Pancreas (tissue), 10 donors: ENCODE measurements around the gene PRPF19. TPM values are rescaled to one million over a fixed set of nuclear protein-coding genes. Genes with fewer than 3 reads are reported as not detected.

Source experiments
- ATAC-seq, 4 donors: fragments of 200-7000 bp; cut with Tn5 transposase; one replicate each; pipeline versions ENCODE4 v1.8.0 to v1.9.1; 2020; ENCODE audit warnings: mild to moderate bottlenecking in 4 of 4, moderate library complexity in 4 of 4
- DNase-seq, 6 donors: peaks; one replicate each; pipeline ENCODE4 v3.0.0-alpha.2; 2020
- FAIRE-seq: peaks from 2 replicates; lab custom pipeline; 2012; peaks lifted over from hg19 to GRCh38; lab: Jason Lieb, UNC
- H3K27ac ChIP-seq, 4 donors: fragments of 200-600 bp; sonication (generic); 1 replicate in 3 of 4; 2 replicates in 1 of 4; pipeline versions ENCODE4 v1.5.0 to v1.8.0; 2020
- H3K27me3 ChIP-seq, 4 donors: fragments of 200-600 bp; one replicate each; pipeline ENCODE4 v1.8.0; 2021
- H3K36me3 ChIP-seq, 3 donors: fragments of 200-600 bp; sonication (generic) in 1 of 3; one replicate each; pipeline versions ENCODE4 v1.5.0 to v1.8.0; 2020 to 2021
- H3K4me1 ChIP-seq, 3 donors: fragments of 200-600 bp; one replicate each; pipeline ENCODE4 v1.8.0; 2021
- H3K4me3 ChIP-seq, 4 donors: fragments of 200-600 bp; sonication (generic) in 2 of 4; one replicate each; pipeline versions ENCODE4 v1.5.0 to v1.8.0; 2020 to 2021
- H3K9me3 ChIP-seq, 4 donors: fragments of 200-600 bp; one replicate each; pipeline ENCODE4 v1.8.0; 2021
- WGBS, 2 donors: extraction: QIAGEN DNeasy Blood & Tissue Kit; methylation state at CpG; one replicate each; pipeline ENCODE4 v1.1.7; 2013; 5-methylcytosine and 5-hydroxymethylcytosine counted together
- intact Hi-C, 3 donors: fragments of 100-400 bp; cut with DNase I; formaldehyde crosslinking; loops; one replicate each; pipeline versions ENCODE4 v1.11.1 to v1.14.2; 2022
- polyA plus RNA-seq, 2 donors: library from polyadenylated mRNA; stranded (reverse); fragments of 200-250 nt; gene quantifications; one replicate each; pipeline ENCODE4 v1.2.3, GENCODE V29; 2013
- total RNA-seq, 6 donors: library from RNA; stranded (reverse); fragmentation: NEBNext Ultra II Directional in 4 of 6; extraction: Animal tissue kit (Norgen Biotek cat#: 25700) in 4 of 6; gene quantifications; one replicate each; pipeline versions ENCODE4 v1.2.1 to v1.2.4, GENCODE V29; 2021 to 2023
- TF ChIP-seq, protein P1 (sequence below), 4 donors: fragments of 200-600 bp; sonication (generic) in 3 of 4; IDR thresholded peaks; one replicate each; pipeline versions ENCODE4 v1.5.0 to v1.8.0; 2021; ENCODE audit warnings: antibody characterized with exemption in 4 of 4
- donor health status: healthy with polysubstance abuse.
- donor health status: DM: no; HTN: no; CAD: no; lungs with moderate emphysema.
- donor health status: DM: no; HTN: no; CAD: no.
- donor health status: control.
- donor health status: control.
- donor health status: Bipolar disorder and iron deficiency.
- donor health status: DM: yes; HTN: yes; CAD: no.
- donor health status: DM: no; HTN: no; CAD: no.
- donor health status: DM: no; HTN: no; CAD: no.
- donor health status: DM: yes; HTN: yes; CAD: no.

Gene PRPF19
- total and polyA plus RNA-seq, 8 donors: 33.9 to 50.1 (median 45.5) TPM

DNA sequence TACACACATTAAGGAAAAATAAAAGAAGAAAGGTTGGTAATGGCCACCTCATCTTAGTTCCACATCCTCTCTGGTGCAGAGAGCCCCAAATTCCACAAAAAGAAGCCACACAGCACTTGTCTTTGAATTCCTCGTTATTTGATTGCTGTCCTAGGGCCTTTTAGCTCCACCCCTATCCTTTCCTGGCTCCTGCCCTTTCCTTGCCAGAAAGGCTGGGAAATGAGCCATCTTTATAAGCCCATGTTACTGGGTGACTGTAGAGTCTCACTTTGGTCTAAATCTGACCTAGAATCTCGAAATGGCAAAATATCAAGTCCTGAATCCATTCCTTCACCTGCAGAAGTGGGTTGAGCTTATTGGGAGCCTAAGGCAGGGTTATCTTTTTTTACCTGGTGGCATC, 13.6 kb upstream of the PRPF19 start:
- ATAC-seq: no peak
- H3K9me3 ChIP-seq: no peaks in the 10 kb centered on the region
- peaks cover 3 to 11% (median 9%) of the 10 kb centered on the region in 3 donors for H3K4me1 ChIP-seq
- DNase-seq: no peak
- 58 to 69% methylated on average over 2 of the region's 2 CpGs for WGBS, 2 donors
- H3K4me3 ChIP-seq: no peak overlapping the region
- H3K36me3 ChIP-seq: peaks cover 0 to 26% (median 9%) of the 10 kb centered on the region in 3 donors
- FAIRE-seq: no peak
- TF ChIP-seq, protein P1, sequence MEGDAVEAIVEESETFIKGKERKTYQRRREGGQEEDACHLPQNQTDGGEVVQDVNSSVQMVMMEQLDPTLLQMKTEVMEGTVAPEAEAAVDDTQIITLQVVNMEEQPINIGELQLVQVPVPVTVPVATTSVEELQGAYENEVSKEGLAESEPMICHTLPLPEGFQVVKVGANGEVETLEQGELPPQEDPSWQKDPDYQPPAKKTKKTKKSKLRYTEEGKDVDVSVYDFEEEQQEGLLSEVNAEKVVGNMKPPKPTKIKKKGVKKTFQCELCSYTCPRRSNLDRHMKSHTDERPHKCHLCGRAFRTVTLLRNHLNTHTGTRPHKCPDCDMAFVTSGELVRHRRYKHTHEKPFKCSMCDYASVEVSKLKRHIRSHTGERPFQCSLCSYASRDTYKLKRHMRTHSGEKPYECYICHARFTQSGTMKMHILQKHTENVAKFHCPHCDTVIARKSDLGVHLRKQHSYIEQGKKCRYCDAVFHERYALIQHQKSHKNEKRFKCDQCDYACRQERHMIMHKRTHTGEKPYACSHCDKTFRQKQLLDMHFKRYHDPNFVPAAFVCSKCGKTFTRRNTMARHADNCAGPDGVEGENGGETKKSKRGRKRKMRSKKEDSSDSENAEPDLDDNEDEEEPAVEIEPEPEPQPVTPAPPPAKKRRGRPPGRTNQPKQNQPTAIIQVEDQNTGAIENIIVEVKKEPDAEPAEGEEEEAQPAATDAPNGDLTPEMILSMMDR (IDR thresholded peaks at IDR 0.05): no peak
- intact Hi-C loops: no loop called here
- no peak overlapping the region for H3K27ac ChIP-seq
- no peaks in the 10 kb centered on the region for H3K27me3 ChIP-seq

DNA sequence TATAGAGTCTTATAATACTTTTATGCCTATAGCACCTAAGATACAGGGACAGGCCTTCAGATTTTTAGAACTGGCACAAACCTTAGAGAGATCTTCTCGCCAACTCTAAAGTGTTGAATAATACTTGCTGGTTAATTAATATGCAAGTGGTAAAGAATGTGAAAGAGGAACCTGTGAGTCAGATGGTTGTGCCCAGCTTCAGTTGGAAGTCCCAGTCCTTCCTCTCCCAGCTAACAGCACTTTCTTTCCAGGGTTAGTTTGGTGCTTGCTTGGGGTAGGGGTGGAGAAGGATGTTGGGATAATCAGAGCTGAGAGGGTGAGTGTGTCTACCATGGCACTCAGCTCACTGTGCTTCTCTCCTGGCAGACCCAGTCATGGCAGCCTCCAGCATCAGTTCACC, 12.9 kb upstream of the PRPF19 start:
- H3K4me1 ChIP-seq: peaks cover 0 to 9% (median 9%) of the 10 kb centered on the region in 3 donors
- no peak overlapping the region for H3K4me3 ChIP-seq
- H3K27me3 ChIP-seq: no peaks in the 10 kb centered on the region
- DNase-seq: no peak
- H3K27ac ChIP-seq: no peak overlapping the region
- TF ChIP-seq, protein P1 (IDR thresholded peaks at IDR 0.05): no peak
- no peak for FAIRE-seq
- WGBS, 2 donors: 94 to 95% methylated on average over 1 of the region's 1 CpG
- no peaks in the 10 kb centered on the region for H3K9me3 ChIP-seq
- ATAC-seq: no peak
- H3K36me3 ChIP-seq: peaks cover 0 to 26% (median 9%) of the 10 kb centered on the region in 3 donors
- intact Hi-C loops: no loop called here

DNA sequence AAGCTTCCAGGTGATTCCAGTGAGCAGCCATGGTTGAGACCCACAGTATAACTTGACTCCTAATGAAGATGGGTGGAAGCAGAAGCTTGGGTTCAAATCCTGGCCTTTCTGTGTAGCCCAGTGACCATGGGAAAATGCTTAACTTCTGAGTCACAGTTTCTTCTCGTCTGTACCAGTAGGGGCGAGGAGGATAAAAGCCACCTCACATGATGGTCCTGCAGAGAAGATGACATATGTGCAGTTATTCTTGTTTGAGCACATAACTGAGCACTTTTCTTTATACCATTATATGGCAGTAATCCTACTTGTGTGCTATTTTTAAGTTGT, 12.5 kb upstream of the PRPF19 start:
- Histone ChIP-seq H3K4me3 (no peak overlapping the region), H3K36me3 (peaks cover 0 to 26% (median 9%) of the 10 kb centered on the region in 3 donors), H3K4me1 (peaks cover 0 to 9% (median 9%) of the 10 kb centered on the region in 3 donors), H3K9me3 (no peaks in the 10 kb centered on the region), H3K27ac (no peak overlapping the region), H3K27me3 (no peaks in the 10 kb centered on the region)
- 67 to 72% methylated on average over 2 of the region's 2 CpGs for WGBS, 2 donors
- intact Hi-C loops: no loop called here
- DNase-seq: no peak
- no peak for ATAC-seq
- TF ChIP-seq, protein P1 (IDR thresholded peaks at IDR 0.05): no peak
- no peak for FAIRE-seq

DNA sequence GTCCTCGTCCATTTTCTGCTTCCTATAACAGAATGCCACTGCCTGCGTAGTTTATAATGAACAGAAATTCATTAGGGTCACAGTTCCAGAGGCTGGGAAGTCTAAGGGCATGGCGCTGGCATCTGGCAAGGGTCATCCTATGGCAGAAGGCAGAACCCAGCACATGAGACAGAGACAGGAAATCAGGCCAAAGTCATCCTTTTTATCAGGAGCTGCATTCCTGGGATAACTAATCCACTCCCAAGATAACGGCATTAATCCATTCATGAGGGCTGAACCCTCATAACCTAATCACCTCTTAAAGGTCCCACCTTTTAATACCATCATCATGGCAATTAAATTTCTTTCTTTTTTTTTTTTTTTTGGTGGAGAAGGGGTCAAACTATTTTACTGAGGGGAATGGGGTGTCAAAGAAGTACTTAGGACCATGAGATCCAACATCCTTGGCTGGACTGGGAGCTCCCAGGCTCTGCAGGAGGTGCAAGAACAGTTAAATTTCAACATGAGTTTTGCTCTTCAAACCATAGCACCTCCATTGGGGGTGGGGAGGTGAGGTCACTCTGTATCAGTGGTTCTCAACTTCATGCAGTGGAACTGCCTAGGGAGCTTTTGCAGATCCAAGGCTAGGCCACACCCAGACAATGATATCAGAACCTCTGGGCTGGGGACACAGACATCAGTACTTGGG, 12.0 kb upstream of the PRPF19 start:
- peaks cover 0 to 26% (median 9%) of the 10 kb centered on the region in 3 donors for H3K36me3 ChIP-seq
- no peaks in the 10 kb centered on the region for H3K9me3 ChIP-seq
- TF ChIP-seq, protein P1 (IDR thresholded peaks at IDR 0.05): no peak
- ATAC-seq (no peak), FAIRE-seq (no peak), DNase-seq (no peak)
- 87 to 91% methylated on average over 4 of the region's 4 CpGs for WGBS, 2 donors
- intact Hi-C loops: no loop called here
- no peak overlapping the region for H3K4me3 ChIP-seq
- H3K4me1 ChIP-seq: peaks cover 0 to 9% (median 9%) of the 10 kb centered on the region in 3 donors
- H3K27me3 ChIP-seq: no peaks in the 10 kb centered on the region
- H3K27ac ChIP-seq: no peak overlapping the region

DNA sequence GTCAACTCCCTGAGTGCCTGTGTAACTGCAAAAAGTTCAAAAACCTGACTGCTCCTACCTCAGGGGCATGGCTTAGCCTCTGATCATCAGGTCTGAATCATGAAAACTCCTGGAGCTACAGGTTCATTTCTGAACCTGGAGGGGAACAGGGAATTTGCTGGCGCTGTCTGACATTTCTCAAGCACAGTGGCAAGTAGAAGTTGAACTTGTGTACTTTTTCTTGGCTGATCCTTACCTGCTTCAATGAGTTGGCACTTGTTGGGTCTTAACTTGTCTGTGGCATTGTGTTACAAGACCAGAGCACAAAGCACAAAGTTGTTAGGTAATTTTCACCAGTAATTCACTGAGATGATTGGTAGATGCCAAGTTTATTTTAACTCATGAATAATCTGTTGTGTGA, 10.9 kb upstream of the PRPF19 start:
- WGBS, 2 donors: 93 to 100% methylated on average over 1 of the region's 1 CpG
- Histone ChIP-seq H3K27ac (no peak overlapping the region), H3K27me3 (no peaks in the 10 kb centered on the region), H3K4me1 (peaks cover 0 to 9% (median 9%) of the 10 kb centered on the region in 3 donors), H3K9me3 (no peaks in the 10 kb centered on the region), H3K36me3 (peaks cover 0 to 22% (median 9%) of the 10 kb centered on the region in 3 donors), H3K4me3 (no peak overlapping the region)
- ATAC-seq: no peak
- no peak for DNase-seq
- TF ChIP-seq, protein P1 (IDR thresholded peaks at IDR 0.05): no peak
- intact Hi-C loops: no loop called here
- FAIRE-seq: no peak
